Lung (tissue), 12 donors: ENCODE measurements around the gene RTP5. TPM values are rescaled to one million over a fixed set of nuclear protein-coding genes. Genes with fewer than 3 reads are reported as not detected.

Experiments
- ATAC-seq: fragments of 200-7000 bp; cut with Tn5 transposase; one replicate; pipeline ENCODE4 v1.9.1; 2020; ENCODE audit warnings: moderate number of reproducible peaks; ENCODE audit not compliant: insufficient read depth, low FRiP score
- DNase-seq, 3 donors: peaks; one replicate each; pipeline ENCODE4 v3.0.0-alpha.2; 2013 to 2017
- H3K27ac ChIP-seq, 2 donors: one replicate each; pipeline ENCODE4 v1.5.1; 2013; ENCODE audit warnings: mild to moderate bottlenecking in 2 of 2, moderate library complexity in 2 of 2, control low read depth in 1 of 2, inconsistent platforms in 1 of 2, low read depth in 1 of 2, low read length in 1 of 2
- H3K27me3 ChIP-seq, 3 donors: one replicate each; pipeline ENCODE4 v1.5.1; 2013; ENCODE audit warnings: low read length in 2 of 3; ENCODE audit not compliant: control insufficient read depth in 3 of 3, insufficient read depth in 3 of 3
- H3K36me3 ChIP-seq, 4 donors: one replicate each; pipeline ENCODE4 v1.5.1; 2013; ENCODE audit warnings: low read length in 4 of 4, mild to moderate bottlenecking in 1 of 4, moderate library complexity in 1 of 4; ENCODE audit not compliant: control insufficient read depth in 4 of 4, insufficient read depth in 4 of 4
- H3K4me1 ChIP-seq, 5 donors: one replicate each; pipeline ENCODE4 v1.5.1; 2013; ENCODE audit warnings: low read length in 5 of 5, mild to moderate bottlenecking in 2 of 5, moderate library complexity in 1 of 5; ENCODE audit not compliant: control insufficient read depth in 5 of 5, insufficient read depth in 5 of 5
- H3K4me3 ChIP-seq: one replicate; pipeline ENCODE4 v1.5.1; 2013; ENCODE audit warnings: mild to moderate bottlenecking, control low read depth, moderate library complexity
- H3K9ac ChIP-seq, 2 donors: one replicate each; pipeline ENCODE4 v1.5.1; 2013; ENCODE audit warnings: low read length in 2 of 2, control low read depth in 1 of 2; ENCODE audit not compliant: insufficient read depth in 1 of 2
- H3K9me3 ChIP-seq, 4 donors: one replicate each; pipeline ENCODE4 v1.5.1; 2013; ENCODE audit warnings: low read length in 3 of 4, mild to moderate bottlenecking in 1 of 4, moderate library complexity in 1 of 4; ENCODE audit not compliant: control insufficient read depth in 4 of 4, insufficient read depth in 3 of 4
- CTCF ChIP-seq: IDR thresholded peaks from 2 replicates; pipeline ENCODE4 v1.5.1; 2012; ENCODE audit warnings: mild to moderate bottlenecking; ENCODE audit errors: control extremely low read depth, extremely low read depth
- WGBS, 2 donors: extraction: QIAGEN DNeasy Blood & Tissue Kit; methylation state at CpG; one replicate each; pipeline ENCODE4 v1.1.7; 2013; 5-methylcytosine and 5-hydroxymethylcytosine counted together
- polyA plus RNA-seq, 2 donors: library from polyadenylated mRNA; stranded (reverse); fragments of 200-250 nt; gene quantifications; one replicate each; pipeline ENCODE4 v1.2.1, GENCODE V29; 2013
- total RNA-seq, 2 donors: library from RNA; depleted of rRNA in 1 of 2; stranded (reverse); fragments of >200 nt in 1 of 2; gene quantifications; one replicate each; pipeline ENCODE4 v1.2.1, GENCODE V29; 2014 to 2021
- donor health status: control.
- donor health status: control.
- donor health status: Bipolar disorder and iron deficiency.
- donor health status: healthy.
- donor health status: DM: yes; HTN: yes; CAD: no.

Gene RTP5
- total and polyA plus RNA-seq, 4 donors, result 0.08 to 0.13 (median 0.09) TPM; not detected in 1

DNA sequence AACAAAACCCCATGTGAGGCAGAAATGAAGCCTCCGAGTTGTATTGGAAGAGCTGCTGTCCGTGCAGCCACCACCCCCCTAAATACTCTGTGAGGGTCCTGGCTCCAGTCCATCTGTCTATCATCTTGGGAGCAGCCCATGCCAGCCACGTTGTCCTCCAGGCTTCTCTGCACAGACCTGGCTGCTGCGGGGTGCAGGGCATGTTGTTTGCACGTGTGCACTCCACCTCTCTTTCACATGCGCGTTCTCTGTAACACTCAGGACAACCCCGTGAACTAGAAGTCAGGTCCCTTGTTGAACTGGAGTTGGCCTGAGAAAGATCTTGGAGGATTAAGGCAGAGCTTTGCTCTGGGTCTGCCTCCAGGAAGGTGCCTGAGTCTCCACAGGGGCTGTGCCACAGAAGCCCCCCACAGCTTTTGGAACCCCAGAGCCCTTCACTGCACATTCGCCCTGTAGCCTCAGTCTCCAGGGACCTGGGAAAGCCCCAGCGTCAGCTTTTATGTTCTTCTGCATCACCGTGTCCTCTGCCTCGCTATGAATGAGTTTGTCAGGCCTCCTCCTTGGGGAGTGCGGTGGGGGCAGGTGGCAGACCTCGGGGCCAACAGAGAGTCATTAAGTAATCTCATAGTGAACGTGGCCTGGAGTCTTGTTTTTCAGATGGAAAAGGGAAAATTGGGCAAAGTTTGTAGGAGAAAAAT is 16.6 kb downstream of the RTP5 start:
- Histone ChIP-seq H3K36me3 (no peaks in the 10 kb centered on the region), H3K4me3 (no peak overlapping the region), H3K27ac (no peak overlapping the region), H3K4me1 (peaks cover 0 to 25% (median 9%) of the 10 kb centered on the region in 5 donors), H3K9me3 (peaks cover 0 to 2% (median 0%) of the 10 kb centered on the region in 4 donors), H3K27me3 (no peaks in the 10 kb centered on the region), H3K9ac (no peak overlapping the region)
- no peak for DNase-seq
- no peak for TF ChIP-seq CTCF
- ATAC-seq, result no peak
- 72 to 84% methylated on average over 15 of the region's 15 CpGs for WGBS, 2 donors

DNA sequence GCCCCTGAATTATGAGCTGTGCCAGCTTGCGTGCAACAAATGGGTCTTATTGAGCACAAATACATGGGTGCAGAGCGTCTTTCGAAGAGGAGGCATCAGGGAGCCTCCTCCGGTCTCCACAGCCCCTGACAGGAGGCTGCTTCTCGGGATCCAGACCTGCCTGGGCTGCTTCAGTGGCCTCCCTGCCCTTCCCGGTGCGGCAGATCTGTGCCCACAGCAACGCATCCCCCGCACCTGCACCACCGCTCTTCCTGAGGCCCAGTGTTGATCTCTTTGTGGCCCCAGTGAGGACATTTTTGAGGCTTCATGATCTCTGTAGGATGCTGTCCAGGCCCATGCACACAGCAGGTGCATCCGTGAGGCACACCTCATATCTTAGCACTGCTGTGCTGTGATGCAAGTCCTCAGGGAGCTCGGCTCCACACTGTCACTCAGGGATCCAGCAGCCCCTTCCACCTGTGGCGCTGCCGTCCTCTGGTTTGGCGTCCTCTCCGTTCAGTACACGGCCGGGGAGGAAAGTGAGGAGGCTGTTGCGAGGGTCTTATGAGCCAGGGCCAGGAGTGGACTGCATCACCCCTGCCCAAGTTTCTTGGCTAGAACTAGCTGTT is 17.4 kb downstream of the RTP5 start:
- peaks cover 0 to 2% (median 0%) of the 10 kb centered on the region in 4 donors for H3K9me3 ChIP-seq
- no peak overlapping the region for H3K9ac ChIP-seq
- no peak overlapping the region for H3K27ac ChIP-seq
- H3K36me3 ChIP-seq, result no peaks in the 10 kb centered on the region
- no peak overlapping the region for H3K4me3 ChIP-seq
- peaks cover 0 to 23% (median 9%) of the 10 kb centered on the region in 5 donors for H3K4me1 ChIP-seq
- 93 to 95% methylated on average over 19 of the region's 19 CpGs for whole genome bisulfite sequencing, 2 donors
- H3K27me3 ChIP-seq, result no peaks in the 10 kb centered on the region
- no peak for DNase-seq
- TF ChIP-seq CTCF, result no peak
- ATAC-seq, result no peak

DNA sequence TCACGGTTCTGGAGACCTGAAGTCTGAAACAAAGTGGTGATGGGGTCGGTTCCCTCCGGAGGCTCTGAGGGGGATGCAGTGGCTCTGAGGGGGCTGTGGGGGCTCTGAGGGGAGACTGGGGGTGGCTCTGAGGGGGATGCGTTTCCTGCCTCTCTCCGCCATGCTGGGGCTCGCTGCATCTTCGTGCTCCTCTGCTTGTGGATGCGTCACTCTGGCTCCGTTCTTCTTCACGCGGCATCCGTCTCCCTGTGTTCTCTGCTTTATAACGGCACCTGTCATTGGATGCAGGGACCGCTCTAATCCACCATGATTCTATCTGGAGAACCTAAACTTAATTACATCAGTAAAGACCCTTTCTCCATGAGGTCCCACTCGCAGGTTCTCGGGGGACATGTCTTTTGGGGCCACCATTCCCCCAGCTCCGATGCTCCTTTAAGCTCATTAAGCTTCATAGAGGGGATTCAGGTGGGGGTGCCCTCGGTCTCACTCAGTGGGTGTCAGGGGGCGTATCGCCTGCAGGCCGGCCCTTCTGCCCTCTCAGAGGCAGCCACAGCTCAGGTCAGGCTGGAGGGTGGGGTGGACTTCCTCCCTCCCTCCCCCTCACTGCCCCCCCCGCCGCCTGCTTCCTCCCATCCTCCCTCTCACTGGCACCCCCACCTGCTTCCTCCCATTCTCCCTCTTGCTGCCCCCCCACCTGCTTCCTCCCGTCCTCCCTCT is 18.4 kb downstream of the RTP5 start:
- whole genome bisulfite sequencing, 2 donors, result 79 to 84% methylated on average over 22 to 23 of the region's 24 CpGs
- Histone ChIP-seq H3K36me3 (no peaks in the 10 kb centered on the region), H3K27me3 (no peaks in the 10 kb centered on the region), H3K4me3 (no peak overlapping the region), H3K9me3 (peaks cover 0 to 2% (median 0%) of the 10 kb centered on the region in 4 donors), H3K27ac (no peak overlapping the region), H3K9ac (no peak overlapping the region), H3K4me1 (peaks cover 0 to 18% (median 4%) of the 10 kb centered on the region in 5 donors)
- DNase-seq (no peak), ATAC-seq (no peak)
- no peak for TF ChIP-seq CTCF
